GM19023 (cell line): ENCODE measurements around the gene PSMC2.
"Not testable (repeated sequence)": the region's sequence is repeated elsewhere in the genome, so short reads cannot be mapped to it uniquely, and the experiment has no call there.

Source experiments
- ATAC-seq: cut with Tn5 transposase; IDR thresholded peaks from one replicate; pipeline ENCODE4 v1.9.1; 2021; ENCODE audit warnings: mild to moderate bottlenecking, moderate library complexity; ENCODE audit not compliant: unreplicated experiment

Gene PSMC2

GRCh38 chr7:103373866-103374643 is 26.6 kb downstream of the PSMC2 start:
- no peak for ATAC-seq

DNA sequence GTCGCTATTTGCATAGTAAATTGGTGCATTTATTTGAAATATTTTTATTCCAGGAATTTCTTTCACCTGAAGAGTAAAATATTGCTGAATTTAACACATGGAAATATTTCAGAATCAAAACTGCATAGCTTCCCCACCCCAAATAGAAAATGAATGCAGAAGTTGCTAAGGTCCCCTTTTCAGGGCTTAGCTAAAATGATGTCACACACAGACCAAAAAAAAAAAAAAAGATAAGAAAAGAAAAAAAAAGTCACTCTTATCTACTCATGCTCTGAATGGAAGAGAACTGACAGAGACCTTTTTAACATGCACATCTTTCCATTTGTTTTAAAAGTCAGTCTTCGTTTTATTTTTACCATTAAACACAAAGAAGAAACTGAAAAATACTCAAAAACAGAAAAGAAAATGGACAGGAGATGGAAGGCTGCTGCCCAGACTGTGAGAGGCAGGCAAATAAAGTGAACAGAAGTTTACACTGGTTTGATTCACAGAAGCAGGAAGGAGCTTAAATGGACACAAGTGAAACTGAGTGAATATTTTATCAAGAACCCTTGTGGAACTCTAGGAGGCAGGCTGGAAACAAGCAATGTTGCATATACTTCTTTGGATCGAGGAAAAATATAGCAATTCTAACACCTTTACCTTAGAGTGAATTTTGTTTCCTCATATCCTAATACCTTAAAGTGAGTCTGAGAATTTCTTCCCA is 32.0 kb downstream of the PSMC2 start:
- no peak for ATAC-seq

DNA sequence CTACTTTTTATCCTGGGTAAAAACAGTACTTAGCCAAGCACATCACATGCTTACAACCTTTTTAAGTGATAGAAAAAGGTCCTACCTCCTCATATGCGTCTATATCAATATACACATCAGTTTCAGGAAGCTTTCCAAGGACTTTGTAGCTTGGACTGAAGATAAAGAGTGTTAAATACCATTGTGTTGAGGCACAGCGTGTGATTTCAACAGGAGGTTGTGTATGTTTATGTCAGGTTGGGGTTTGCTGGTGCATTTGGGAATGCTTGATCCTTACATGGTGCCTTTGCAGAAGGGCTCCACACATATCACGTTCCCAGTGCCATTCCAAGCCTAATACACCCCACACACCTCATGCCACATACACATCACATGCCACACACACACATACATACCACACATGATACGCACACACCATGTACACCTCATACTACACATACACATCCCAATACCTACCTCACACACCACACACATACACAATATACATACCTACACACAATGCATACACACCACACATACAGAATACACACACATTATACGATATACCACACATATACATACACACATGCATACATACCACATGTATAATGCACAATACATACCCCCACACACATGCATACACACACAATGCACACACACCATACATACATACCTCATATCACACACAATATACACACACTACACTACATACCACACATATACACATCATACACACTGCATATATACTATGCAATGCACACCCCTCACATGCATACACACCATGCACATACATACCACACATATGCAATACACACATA is 33.1 kb downstream of the PSMC2 start:
- no peak for ATAC-seq

DNA sequence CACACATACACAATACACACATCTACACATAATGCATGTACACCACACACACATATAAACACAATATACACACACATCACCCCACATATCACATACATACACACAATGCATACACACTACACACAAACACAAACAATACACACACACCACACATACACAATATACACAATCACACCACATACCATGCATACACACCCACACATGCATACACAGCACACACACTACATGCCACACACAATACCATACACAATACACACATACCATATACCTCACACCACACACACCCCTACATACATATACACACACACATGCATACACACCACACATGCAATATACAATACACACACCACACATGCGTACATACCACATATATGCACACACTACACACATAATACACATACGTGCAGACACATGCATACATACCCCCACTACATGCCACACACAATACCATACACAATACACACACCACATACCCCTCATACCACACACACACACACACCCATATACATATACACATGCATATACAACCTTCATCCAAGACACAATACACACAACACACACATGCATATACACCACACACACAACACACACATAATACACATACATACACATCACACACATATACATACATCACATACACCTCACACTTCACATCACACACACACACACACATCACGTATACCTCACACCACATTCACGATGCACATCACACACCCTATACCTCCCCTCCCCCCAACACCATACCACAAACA is 34.0 kb downstream of the PSMC2 start:
- no peak for ATAC-seq

DNA sequence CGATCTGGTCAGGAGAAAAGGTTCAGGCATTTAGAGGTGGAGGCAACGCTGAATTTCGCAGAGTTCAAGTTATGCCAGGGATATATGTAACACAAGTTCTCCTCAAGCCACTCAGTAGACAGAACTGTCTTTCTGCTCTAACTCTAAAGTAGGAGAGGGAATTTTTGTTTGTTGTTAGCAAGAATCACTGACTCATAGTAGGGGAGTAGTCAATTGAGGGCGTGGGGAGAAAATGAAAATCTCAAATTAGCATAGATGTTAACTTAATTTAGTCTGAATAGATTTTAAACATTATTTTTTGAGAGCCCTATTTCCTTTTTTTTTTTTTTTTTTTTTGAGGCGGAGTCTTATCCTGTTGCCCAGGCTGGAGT is 34.6 kb downstream of the PSMC2 start:
- no peak for ATAC-seq

GRCh38 chr7:103387242-103387641 is 39.8 kb downstream of the PSMC2 start:
- ATAC-seq: no peak

DNA sequence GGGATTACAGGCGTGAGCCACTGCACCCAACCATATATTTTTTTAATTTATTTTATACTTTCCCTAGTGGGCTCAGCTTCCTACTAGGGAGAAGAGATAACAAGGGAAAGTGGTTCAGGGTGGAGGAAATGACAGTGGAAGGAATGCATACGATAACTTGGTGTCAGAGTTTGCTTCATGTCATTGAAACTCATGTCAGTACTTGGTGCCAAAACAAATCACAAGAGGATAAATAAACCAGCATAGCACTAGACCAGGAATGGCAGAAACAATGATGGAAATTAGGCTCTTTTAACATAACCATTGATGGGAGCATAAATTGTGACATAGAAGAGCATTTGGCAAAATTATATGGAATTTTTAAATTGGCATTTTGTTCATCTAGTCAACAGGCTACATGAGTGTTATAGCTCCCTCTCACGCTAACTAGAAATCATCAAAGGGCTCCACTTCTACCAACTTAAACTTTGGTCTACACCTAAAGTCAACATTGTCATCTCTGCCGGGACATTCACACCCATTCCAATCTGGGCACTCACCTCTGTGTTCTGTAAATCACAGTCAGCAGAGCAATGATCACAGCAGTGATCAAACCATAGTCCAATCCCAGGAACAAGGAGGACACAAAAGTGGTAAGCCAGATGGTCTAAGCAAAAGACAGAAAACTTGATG is 41.2 kb downstream of the PSMC2 start:
- no peak for ATAC-seq

DNA sequence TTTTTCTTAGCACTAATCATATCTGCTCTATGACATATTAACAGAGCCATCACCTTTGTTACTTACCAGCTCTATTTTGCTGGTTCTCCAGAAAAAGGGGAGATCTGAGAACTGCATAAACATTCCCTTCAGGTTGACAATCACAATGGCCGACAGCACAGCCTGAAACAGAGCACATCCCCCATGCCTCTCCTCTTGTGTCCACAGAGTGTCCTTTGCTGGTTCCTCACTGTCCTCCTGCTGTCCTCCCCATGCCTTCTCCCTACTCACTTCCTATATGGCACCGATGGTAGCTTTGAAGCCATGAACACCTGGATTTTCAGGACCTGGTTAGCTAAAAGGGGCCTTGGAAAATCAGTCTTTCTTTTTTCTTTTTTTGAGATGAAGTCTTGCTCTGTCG is 41.8 kb downstream of the PSMC2 start:
- no peak for ATAC-seq

DNA sequence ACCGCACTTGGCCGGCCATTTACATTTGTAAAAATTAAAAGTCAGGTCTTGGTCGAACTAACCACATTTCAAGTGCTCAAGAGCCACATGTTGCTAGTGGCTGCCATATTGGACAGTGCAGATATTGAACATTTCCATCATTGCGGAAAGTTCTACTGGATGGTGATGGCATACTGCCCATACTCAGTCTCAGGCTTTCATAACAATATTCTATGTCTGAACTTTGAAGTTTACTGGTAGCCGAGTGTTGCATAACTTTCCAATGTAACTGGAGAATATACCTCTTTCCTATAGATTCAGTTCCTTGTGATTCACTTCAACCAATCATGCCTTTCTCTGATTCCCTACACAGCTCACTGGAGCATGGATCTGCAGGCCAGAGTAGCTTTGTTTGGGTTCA is 43.7 kb downstream of the PSMC2 start:
- no peak for ATAC-seq

DNA sequence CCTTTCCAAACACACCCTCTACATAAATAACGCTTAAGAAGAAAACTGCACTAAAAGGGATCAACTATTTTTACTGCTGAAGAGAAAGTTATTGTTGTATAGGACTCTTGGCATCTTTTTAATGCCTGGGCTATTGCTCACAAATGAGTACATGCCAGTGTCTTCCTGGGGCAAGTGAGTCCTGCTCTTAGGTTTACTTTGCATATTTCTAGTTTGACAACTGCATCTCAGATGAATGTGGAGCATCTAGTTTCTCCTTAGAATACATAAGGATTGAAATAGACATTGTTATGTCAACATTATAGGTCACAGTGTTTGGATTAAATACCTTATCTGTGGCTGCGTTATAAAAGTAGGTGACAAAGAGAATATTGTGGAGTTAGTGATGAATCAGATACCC is 44.5 kb downstream of the PSMC2 start:
- ATAC-seq: no peak

DNA sequence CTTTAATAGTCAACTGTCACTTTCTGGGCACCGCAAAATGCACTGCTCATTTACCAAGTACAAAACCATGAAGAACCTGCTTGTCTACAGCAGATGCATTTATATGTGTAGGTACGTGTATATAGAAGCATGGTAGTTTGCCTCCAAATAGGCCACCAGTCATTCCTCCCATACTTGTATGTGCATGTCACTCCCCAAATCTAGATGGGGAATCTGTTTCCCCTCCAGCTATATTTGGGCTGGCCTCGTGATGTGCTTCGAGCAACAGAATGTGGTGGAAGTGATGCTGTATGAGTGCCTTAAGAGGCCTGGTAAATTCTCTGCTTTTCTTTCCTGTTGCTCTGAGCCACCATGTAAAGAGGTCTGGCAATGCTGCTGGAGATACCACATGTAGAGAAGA is 47.1 kb downstream of the PSMC2 start:
- ATAC-seq: no peak

DNA sequence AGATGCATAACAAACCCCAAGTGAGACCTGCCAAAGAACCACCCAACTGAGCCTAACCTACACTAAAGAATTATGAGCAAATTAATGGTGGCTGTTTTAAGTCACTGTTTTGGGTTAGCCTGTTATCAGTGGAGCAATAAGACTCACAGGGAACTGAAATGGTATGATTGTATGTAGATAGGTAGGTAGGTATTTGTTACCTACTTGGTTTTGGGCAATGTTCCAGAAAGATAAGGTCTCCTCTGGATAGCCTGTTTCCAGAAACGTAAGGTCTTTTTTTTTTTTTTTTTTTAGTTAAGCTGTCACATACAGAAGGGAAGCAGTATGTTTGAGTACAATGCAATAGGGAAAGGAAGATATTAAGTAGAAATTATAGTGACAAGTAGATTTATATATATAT is 47.6 kb downstream of the PSMC2 start:
- ATAC-seq: no peak

GRCh38 chr7:103396471-103396870 is 49.0 kb downstream of the PSMC2 start:
- ATAC-seq: no peak

DNA sequence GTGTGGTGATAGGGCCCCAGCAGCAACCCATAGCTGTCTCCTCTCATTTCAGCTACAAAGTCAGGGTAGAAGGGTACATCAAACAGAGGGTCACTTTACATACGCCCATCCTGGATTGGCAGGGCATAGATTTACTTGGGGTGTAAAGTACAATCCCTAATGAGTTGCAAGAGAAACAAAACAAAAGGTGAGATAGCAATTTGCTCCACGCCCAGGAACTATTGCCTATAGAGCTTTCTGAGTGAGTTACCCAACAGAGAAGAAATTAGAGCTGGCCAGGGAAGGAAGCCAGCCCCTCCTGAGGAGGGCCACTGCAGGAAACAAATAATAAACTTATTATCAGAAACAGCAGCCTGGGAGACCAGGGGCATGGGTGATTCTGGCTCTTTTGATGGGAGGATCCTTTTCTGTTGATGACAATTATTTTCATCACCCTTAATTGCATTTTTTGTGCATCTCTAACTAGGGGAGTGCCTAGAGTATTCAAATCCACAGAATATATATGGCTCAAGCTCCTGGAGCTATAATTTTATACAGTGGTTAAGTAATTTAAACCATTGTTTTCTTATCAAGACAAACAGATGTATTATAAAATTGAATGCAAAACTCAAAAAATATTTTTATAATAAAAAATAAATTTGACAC is 51.2 kb downstream of the PSMC2 start:
- no peak for ATAC-seq

GRCh38 chr7:103399687-103400086 is 52.2 kb downstream of the PSMC2 start:
- ATAC-seq: not testable (repeated sequence)

DNA sequence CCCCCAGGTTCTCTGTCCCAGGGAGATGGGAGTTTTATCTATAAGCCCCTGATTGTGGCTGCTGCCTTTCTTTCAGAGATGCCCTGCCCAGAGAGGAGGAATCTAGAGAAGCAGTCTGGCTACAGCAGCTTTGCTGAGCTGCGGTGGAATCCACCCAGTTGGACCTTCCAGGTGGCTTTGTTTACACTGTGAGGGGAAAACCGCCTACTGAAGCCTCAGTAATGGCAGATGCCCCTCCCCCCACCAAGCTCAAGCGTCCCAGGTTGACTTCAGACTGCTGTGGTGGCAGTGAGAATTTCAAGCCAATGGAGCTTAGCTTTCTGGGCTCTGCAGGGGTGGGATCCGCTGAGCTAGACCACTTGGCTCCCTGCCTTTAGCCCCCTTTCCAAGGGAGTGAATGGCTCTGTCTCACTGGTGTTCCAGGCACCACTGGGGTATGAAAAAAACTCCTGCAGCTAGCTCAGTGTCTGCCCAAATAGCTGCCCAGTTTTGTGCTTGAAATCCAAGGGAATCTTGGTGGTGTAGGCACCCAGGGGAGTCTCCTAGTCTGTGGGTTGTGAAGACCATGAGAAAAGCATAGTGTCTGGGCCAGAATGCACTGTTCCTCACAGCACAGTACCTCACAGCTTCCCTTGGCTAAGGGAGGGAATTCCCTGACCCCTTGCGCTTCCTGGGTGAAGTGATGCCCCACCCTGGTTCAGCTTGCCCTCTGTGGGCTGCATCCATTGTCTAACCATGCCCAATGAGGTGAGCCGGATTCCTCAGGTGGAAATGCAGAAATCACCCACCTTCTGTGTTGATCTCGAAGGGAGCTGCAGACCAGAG is 58.6 kb downstream of the PSMC2 start:
- not testable (repeated sequence) for ATAC-seq

DNA sequence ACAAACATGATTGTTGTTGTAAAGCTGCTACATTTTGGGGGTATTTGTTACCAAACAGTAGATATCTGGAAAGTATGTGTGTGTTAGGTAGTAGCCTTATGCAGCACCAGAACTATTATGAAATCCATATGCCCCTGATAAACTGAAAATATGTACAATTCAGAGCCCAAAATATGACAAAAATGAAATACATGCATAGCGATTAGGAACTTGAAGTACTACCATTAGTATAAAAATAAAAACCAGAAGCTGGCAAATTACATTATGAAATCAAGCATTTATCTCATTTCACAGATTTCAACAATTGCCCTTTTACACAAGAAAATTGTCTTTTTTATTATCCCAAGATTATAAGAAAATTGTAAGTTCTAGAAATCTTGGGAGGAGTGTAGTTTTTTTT is 64.7 kb downstream of the PSMC2 start:
- ATAC-seq: no peak

- no peak for ATAC-seq
These were observed 66.0 kb downstream of the PSMC2 start for GRCh38 chr7:103413407-103413806.

- no peak for ATAC-seq
These were observed 70.8 kb downstream of the PSMC2 start for GRCh38 chr7:103418241-103418640.
